GM18526 (cell line): ENCODE results near the gene UBXN1.

Experiments used
- POLR2A ChIP-seq: IDR thresholded peaks from 3 replicates; pipeline ENCODE4 v1.6.1; 2011; ENCODE audit not compliant: insufficient read length; ENCODE audit errors: extremely low read depth

UBXN1 gene

GRCh38 chr11:62689421-62690183 lies 10.7 kb upstream of the UBXN1 start, which contains the start of gene LRRN4CL:
Gene LRRN4CL, minus strand, starts transcription at chr11:62689530. Its CDS starts 1,022 bp downstream, at chr11:62688508.
- no peak for TF ChIP-seq POLR2A

- TF ChIP-seq POLR2A = no peak
These were observed 9.6 kb upstream of the UBXN1 start for GRCh38 chr11:62688491-62688890.

GRCh38 chr11:62687508-62688396 lies 8.9 kb upstream of the UBXN1 start:
- TF ChIP-seq POLR2A = no peak

GRCh38 chr11:62682518-62682917 lies 3.6 kb upstream of the UBXN1 start:
- TF ChIP-seq POLR2A = no peak

GRCh38 chr11:62680825-62681240 lies 2.0 kb upstream of the UBXN1 start:
- no peak for TF ChIP-seq POLR2A

GRCh38 chr11:62678433-62678769 lies 472 bp downstream of the UBXN1 start:
- no peak for TF ChIP-seq POLR2A

GRCh38 chr11:62677714-62678113 lies 1.2 kb downstream of the UBXN1 start:
- no peak for TF ChIP-seq POLR2A

GRCh38 chr11:62677156-62677555 lies 1.7 kb downstream of the UBXN1 start:
- TF ChIP-seq POLR2A = no peak

- TF ChIP-seq POLR2A = no peak
These were observed 2.2 kb downstream of the UBXN1 start for GRCh38 chr11:62676698-62677097.

GRCh38 chr11:62673196-62673525 lies 5.7 kb downstream of the UBXN1 start:
- TF ChIP-seq POLR2A = no peak

- TF ChIP-seq POLR2A = peak; percentile 81
These were observed 7.1 kb downstream of the UBXN1 start, which contains the start of the genes LBHD1 and UQCC3 for GRCh38 chr11:62671608-62672389. Gene LBHD1, minus strand, starts transcription at chr11:62672267. Its CDS starts 2,236 bp downstream, at chr11:62670031. Gene UQCC3, plus strand, starts transcription at chr11:62671673. Its CDS starts 73 bp downstream, at chr11:62671746.

- TF ChIP-seq POLR2A = no peak
These were observed 7.7 kb downstream of the UBXN1 start for GRCh38 chr11:62671236-62671607.

GRCh38 chr11:62669420-62670161 lies 9.3 kb downstream of the UBXN1 start:
- no peak for TF ChIP-seq POLR2A

GRCh38 chr11:62667460-62667859 lies 11.4 kb downstream of the UBXN1 start:
- TF ChIP-seq POLR2A = no peak
